Erythroblast (primary cell): ENCODE data around the gene PTMA.

ENCODE experiments used
- GATA1 ChIP-seq: IDR thresholded peaks from 2 replicates; pipeline ENCODE4 v1.6.1; 2011; ENCODE audit warnings: low read depth, mild to moderate bottlenecking, control low read depth, low read length, moderate library complexity
- POLR2A ChIP-seq: IDR thresholded peaks from 2 replicates; pipeline ENCODE4 v1.6.1; 2011; ENCODE audit warnings: mild to moderate bottlenecking, low read length

DNA sequence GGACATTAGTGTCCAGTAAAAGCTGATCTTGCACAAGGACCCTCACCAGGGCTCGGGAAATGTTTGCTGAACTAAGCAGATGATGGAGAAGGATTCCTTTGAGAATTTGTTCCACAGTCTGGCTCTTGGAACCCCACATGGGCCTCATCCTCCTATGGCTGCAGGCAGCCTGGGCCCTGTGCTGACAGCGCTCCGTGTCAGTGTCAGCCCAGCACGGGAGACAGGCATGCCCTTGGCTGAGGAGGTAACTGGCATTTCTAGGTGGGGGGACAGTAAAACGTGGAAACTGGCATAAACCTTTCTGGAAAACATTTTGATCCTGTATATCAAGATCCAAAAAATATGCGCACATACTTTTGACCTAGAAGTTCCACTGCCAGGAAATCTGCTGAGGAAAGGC lies 10.5 kb downstream of the PTMA start:
- TF ChIP-seq POLR2A (no peak), GATA1 (no peak)
